ENCODE measurements around the gene MBTPS2. TPM values are rescaled to one million over a fixed set of nuclear protein-coding genes. Genes with fewer than 3 reads are reported as not detected.

The MBTPS2 gene
- total RNA-seq, 5 donors from 2014 or later (not counting 1 experiment from before 2014, with no cell fraction given): 4.8 to 8.0 (median 6.0) TPM

GRCh38 chrX:21926527-21927278 lies 87.3 kb downstream of the MBTPS2 start:
- 20% methylated on average over 1 of the region's 6 CpGs for WGBS (ENCODE audit: insufficient coverage)
- ATAC-seq (replicated peaks in 1 of 4) (no peak), DNase-seq (no peak)
- H3K27ac ChIP-seq (ENCODE audit: low read length): no peak overlapping the region
- no peak overlapping the region for H3K4me3 ChIP-seq (ENCODE audit: control insufficient read depth in 1 of 2, extremely low read depth in 1 of 2, low read length in 1 of 2)
- H3K36me3 ChIP-seq (ENCODE audit: control insufficient read depth in 2 of 2, extremely low read depth in 1 of 2, insufficient read depth in 1 of 2, low read length in 1 of 2): no peaks in the 10 kb centered on the region
- ChIA-PET POLR2A (no interaction called here), CTCF (no interaction called here)
- H3K4me3 Mint-ChIP-seq: no peak overlapping the region
- H3K27me3 Mint-ChIP-seq: no peaks in the 10 kb centered on the region
- peaks cover 0 to 7% (median 0%) of the 10 kb centered on the region in 3 donors for H3K9me3 Mint-ChIP-seq
- no peaks in the 10 kb centered on the region for H3K4me1 ChIP-seq (ENCODE audit: control insufficient read depth in 1 of 2, extremely low read depth in 1 of 2, insufficient read depth in 2 of 2, low read length in 2 of 2)
- no peaks in the 10 kb centered on the region for H3K9me3 ChIP-seq
- no peak overlapping the region for H3K27ac Mint-ChIP-seq
- no peaks in the 10 kb centered on the region for H3K36me3 Mint-ChIP-seq
- peaks cover 3 to 15% (median 6%) of the 10 kb centered on the region in 3 donors for H3K4me1 Mint-ChIP-seq
- H3K27me3 ChIP-seq (replicated peaks in 1 of 2; ENCODE audit: control insufficient read depth in 2 of 2, extremely low read depth in 1 of 2, insufficient read depth in 2 of 2, low read length in 1 of 2): no peaks in the 10 kb centered on the region

GRCh38 chrX:21929209-21929608 lies 89.8 kb downstream of the MBTPS2 start:
- POLR2A ChIA-PET: no interaction called here
- Histone ChIP-seq H3K27ac (ENCODE audit: low read length) (no peak overlapping the region), H3K36me3 (ENCODE audit: control insufficient read depth in 2 of 2, extremely low read depth in 1 of 2, insufficient read depth in 1 of 2, low read length in 1 of 2) (no peaks in the 10 kb centered on the region), H3K9me3 (no peaks in the 10 kb centered on the region), H3K4me1 (ENCODE audit: control insufficient read depth in 1 of 2, extremely low read depth in 1 of 2, insufficient read depth in 2 of 2, low read length in 2 of 2) (no peaks in the 10 kb centered on the region), H3K4me3 (ENCODE audit: control insufficient read depth in 1 of 2, extremely low read depth in 1 of 2, low read length in 1 of 2) (no peak overlapping the region), H3K27me3 (replicated peaks in 1 of 2; ENCODE audit: control insufficient read depth in 2 of 2, extremely low read depth in 1 of 2, insufficient read depth in 2 of 2, low read length in 1 of 2) (no peaks in the 10 kb centered on the region)
- no peaks in the 10 kb centered on the region for H3K36me3 Mint-ChIP-seq
- peaks cover 3 to 15% (median 6%) of the 10 kb centered on the region in 3 donors for H3K4me1 Mint-ChIP-seq
- 63% methylated on average over 1 of the region's 4 CpGs for WGBS (ENCODE audit: insufficient coverage)
- H3K27ac Mint-ChIP-seq: no peak overlapping the region
- no peak for ATAC-seq (replicated peaks in 1 of 4)
- DNase-seq: no peak
- H3K9me3 Mint-ChIP-seq: peaks cover 0 to 7% (median 0%) of the 10 kb centered on the region in 3 donors
- CTCF ChIA-PET: no interaction called here
- no peak overlapping the region for H3K4me3 Mint-ChIP-seq
- H3K27me3 Mint-ChIP-seq: no peaks in the 10 kb centered on the region

- H3K4me1 Mint-ChIP-seq: peaks cover 3 to 15% (median 6%) of the 10 kb centered on the region in 3 donors
- Histone ChIP-seq H3K9me3 (no peaks in the 10 kb centered on the region), H3K27ac (ENCODE audit: low read length) (no peak overlapping the region), H3K36me3 (ENCODE audit: control insufficient read depth in 2 of 2, extremely low read depth in 1 of 2, insufficient read depth in 1 of 2, low read length in 1 of 2) (no peaks in the 10 kb centered on the region), H3K4me3 (ENCODE audit: control insufficient read depth in 1 of 2, extremely low read depth in 1 of 2, low read length in 1 of 2) (no peak overlapping the region), H3K4me1 (ENCODE audit: control insufficient read depth in 1 of 2, extremely low read depth in 1 of 2, insufficient read depth in 2 of 2, low read length in 2 of 2) (no peaks in the 10 kb centered on the region), H3K27me3 (replicated peaks in 1 of 2; ENCODE audit: control insufficient read depth in 2 of 2, extremely low read depth in 1 of 2, insufficient read depth in 2 of 2, low read length in 1 of 2) (no peaks in the 10 kb centered on the region)
- no CpG with 5 or more reads among the region's 1 CpG for WGBS (ENCODE audit: insufficient coverage)
- no peak overlapping the region for H3K27ac Mint-ChIP-seq
- no peaks in the 10 kb centered on the region for H3K36me3 Mint-ChIP-seq
- H3K27me3 Mint-ChIP-seq: no peaks in the 10 kb centered on the region
- CTCF ChIA-PET: no interaction called here
- ATAC-seq (replicated peaks in 1 of 4): no peak
- DNase-seq: no peak
- H3K9me3 Mint-ChIP-seq: peaks cover 0 to 7% (median 0%) of the 10 kb centered on the region in 3 donors
- POLR2A ChIA-PET: interaction anchor here in 1 of 2 donors (0.7 to 0.9 kb wide), 2 partner anchors 113 to 1637 kb away, joined by 3 to 4 read pairs; no protein-coding TSS in a partner anchor
- H3K4me3 Mint-ChIP-seq: no peak overlapping the region
These were observed 91.6 kb downstream of the MBTPS2 start for GRCh38 chrX:21930986-21931385.

GRCh38 chrX:21932292-21933002 lies 93.0 kb downstream of the MBTPS2 start:
- Mint-ChIP-seq H3K36me3 (no peaks in the 10 kb centered on the region), H3K27me3 (no peaks in the 10 kb centered on the region), H3K27ac (no peak overlapping the region), H3K4me1 (peaks cover 0 to 13% (median 6%) of the 10 kb centered on the region in 3 donors), H3K4me3 (no peak overlapping the region), H3K9me3 (peaks cover 0 to 7% (median 0%) of the 10 kb centered on the region in 3 donors)
- CTCF ChIA-PET: no interaction called here
- Histone ChIP-seq H3K4me1 (ENCODE audit: control insufficient read depth in 1 of 2, extremely low read depth in 1 of 2, insufficient read depth in 2 of 2, low read length in 2 of 2) (no peaks in the 10 kb centered on the region), H3K9me3 (no peaks in the 10 kb centered on the region), H3K27me3 (replicated peaks in 1 of 2; ENCODE audit: control insufficient read depth in 2 of 2, extremely low read depth in 1 of 2, insufficient read depth in 2 of 2, low read length in 1 of 2) (no peaks in the 10 kb centered on the region), H3K36me3 (ENCODE audit: control insufficient read depth in 2 of 2, extremely low read depth in 1 of 2, insufficient read depth in 1 of 2, low read length in 1 of 2) (no peaks in the 10 kb centered on the region), H3K4me3 (ENCODE audit: control insufficient read depth in 1 of 2, extremely low read depth in 1 of 2, low read length in 1 of 2) (no peak overlapping the region), H3K27ac (ENCODE audit: low read length) (no peak overlapping the region)
- DNase-seq (no peak), ATAC-seq (replicated peaks in 1 of 4) (no peak)
- WGBS (ENCODE audit: insufficient coverage): no CpG with 5 or more reads among the region's 11 CpGs
- POLR2A ChIA-PET: no interaction called here

GRCh38 chrX:21933077-21933476 lies 93.7 kb downstream of the MBTPS2 start:
- ChIA-PET CTCF (no interaction called here), POLR2A (no interaction called here)
- ATAC-seq (replicated peaks in 1 of 4) (no peak), DNase-seq (no peak)
- H3K9me3 Mint-ChIP-seq: peaks cover 0 to 7% (median 0%) of the 10 kb centered on the region in 3 donors
- 100% methylated on average over 4 of the region's 7 CpGs for WGBS (ENCODE audit: insufficient coverage)
- H3K27me3 Mint-ChIP-seq: peaks cover 0 to 3% of the 10 kb centered on the region in 2 donors
- Histone ChIP-seq H3K4me3 (ENCODE audit: control insufficient read depth in 1 of 2, extremely low read depth in 1 of 2, low read length in 1 of 2) (no peak overlapping the region), H3K36me3 (ENCODE audit: control insufficient read depth in 2 of 2, extremely low read depth in 1 of 2, insufficient read depth in 1 of 2, low read length in 1 of 2) (no peaks in the 10 kb centered on the region), H3K9me3 (no peaks in the 10 kb centered on the region), H3K27me3 (replicated peaks in 1 of 2; ENCODE audit: control insufficient read depth in 2 of 2, extremely low read depth in 1 of 2, insufficient read depth in 2 of 2, low read length in 1 of 2) (no peaks in the 10 kb centered on the region), H3K27ac (ENCODE audit: low read length) (no peak overlapping the region), H3K4me1 (ENCODE audit: control insufficient read depth in 1 of 2, extremely low read depth in 1 of 2, insufficient read depth in 2 of 2, low read length in 2 of 2) (no peaks in the 10 kb centered on the region)
- no peak overlapping the region for H3K27ac Mint-ChIP-seq
- no peaks in the 10 kb centered on the region for H3K36me3 Mint-ChIP-seq
- H3K4me1 Mint-ChIP-seq: peaks cover 0 to 13% (median 6%) of the 10 kb centered on the region in 3 donors
- H3K4me3 Mint-ChIP-seq: no peak overlapping the region

GRCh38 chrX:21934414-21934813 lies 95.0 kb downstream of the MBTPS2 start:
- H3K27ac Mint-ChIP-seq: no peak overlapping the region
- H3K9me3 ChIP-seq: no peaks in the 10 kb centered on the region
- no peaks in the 10 kb centered on the region for H3K36me3 Mint-ChIP-seq
- peaks cover 0 to 3% of the 10 kb centered on the region in 2 donors for H3K27me3 Mint-ChIP-seq
- H3K27ac ChIP-seq (ENCODE audit: low read length): no peak overlapping the region
- H3K9me3 Mint-ChIP-seq: peaks cover 0 to 2% (median 0%) of the 10 kb centered on the region in 3 donors
- H3K4me1 Mint-ChIP-seq: peaks cover 0 to 7% (median 2%) of the 10 kb centered on the region in 3 donors
- no peaks in the 10 kb centered on the region for H3K36me3 ChIP-seq (ENCODE audit: control insufficient read depth in 2 of 2, extremely low read depth in 1 of 2, insufficient read depth in 1 of 2, low read length in 1 of 2)
- H3K4me3 ChIP-seq (ENCODE audit: control insufficient read depth in 1 of 2, extremely low read depth in 1 of 2, low read length in 1 of 2): no peak overlapping the region
- H3K4me3 Mint-ChIP-seq: no peak overlapping the region
- POLR2A ChIA-PET: no interaction called here
- CTCF ChIA-PET: no interaction called here
- no peaks in the 10 kb centered on the region for H3K4me1 ChIP-seq (ENCODE audit: control insufficient read depth in 1 of 2, extremely low read depth in 1 of 2, insufficient read depth in 2 of 2, low read length in 2 of 2)
- WGBS (ENCODE audit: insufficient coverage): no CpG with 5 or more reads among the region's 3 CpGs
- ATAC-seq (replicated peaks in 1 of 4): no peak
- H3K27me3 ChIP-seq (replicated peaks in 1 of 2; ENCODE audit: control insufficient read depth in 2 of 2, extremely low read depth in 1 of 2, insufficient read depth in 2 of 2, low read length in 1 of 2): no peaks in the 10 kb centered on the region
- DNase-seq: no peak

All from T-cell (primary cell).